H9 (cell line): ENCODE measurements around the gene VPS39. TPM values are rescaled to one million over a fixed set of nuclear protein-coding genes. Genes with fewer than 3 reads are reported as not detected.

Experiments
- DNase-seq: peaks from one replicate; pipeline ENCODE4 v3.0.0-alpha.2; 2017
- H2AFZ ChIP-seq: one replicate; pipeline ENCODE4 v1.6.1; 2013; ENCODE audit warnings: mild to moderate bottlenecking, low read length, control low read depth, moderate library complexity
- H2AK5ac ChIP-seq: 2 replicates; pipeline ENCODE4 v1.6.1; 2013; ENCODE audit warnings: low read length, control low read depth, mixed read lengths; ENCODE audit not compliant: insufficient read length
- H2BK120ac ChIP-seq: one replicate; pipeline ENCODE4 v1.6.1; 2013; ENCODE audit warnings: low read depth, mild to moderate bottlenecking, low read length, control low read depth, inconsistent platforms; ENCODE audit not compliant: poor library complexity, severe bottlenecking
- H2BK12ac ChIP-seq: 2 replicates; pipeline ENCODE4 v1.6.1; 2013; ENCODE audit warnings: low read length, control low read depth, mixed read lengths, low read depth; ENCODE audit not compliant: insufficient read length
- H2BK15ac ChIP-seq: 2 replicates; pipeline ENCODE4 v1.6.1; 2013; ENCODE audit warnings: low read depth, low read length, control low read depth
- H2BK20ac ChIP-seq: one replicate; pipeline ENCODE4 v1.6.1; 2013; ENCODE audit warnings: low read depth, mild to moderate bottlenecking, low read length, control low read depth, inconsistent platforms; ENCODE audit not compliant: poor library complexity, severe bottlenecking
- H2BK5ac ChIP-seq: 2 replicates; pipeline ENCODE4 v1.6.1; 2013; ENCODE audit warnings: low read length, control low read depth, mixed read lengths; ENCODE audit not compliant: insufficient read length
- H3K14ac ChIP-seq: 2 replicates; pipeline ENCODE4 v1.6.1; 2013; ENCODE audit warnings: low read length, control low read depth; ENCODE audit not compliant: insufficient read depth
- H3K18ac ChIP-seq: 2 replicates; pipeline ENCODE4 v1.6.1; 2013; ENCODE audit warnings: low read depth, mild to moderate bottlenecking, mixed read lengths, low read length, control low read depth; ENCODE audit not compliant: insufficient read length
- H3K23ac ChIP-seq: 2 replicates; pipeline ENCODE4 v1.6.1; 2013; ENCODE audit warnings: low read length, control low read depth, mixed read lengths, low read depth; ENCODE audit not compliant: insufficient read length
- H3K23me2 ChIP-seq: 2 replicates; pipeline ENCODE4 v1.6.1; 2013; ENCODE audit warnings: low read depth, mild to moderate bottlenecking, mixed read lengths, low read length, control low read depth; ENCODE audit not compliant: insufficient read length, poor library complexity, severe bottlenecking
- H3K27ac ChIP-seq: 2 replicates; pipeline ENCODE4 v1.5.1; 2013; ENCODE audit warnings: low read length, control low read depth, mixed read lengths, low read depth; ENCODE audit not compliant: insufficient read length
- H3K27me3 ChIP-seq: 2 replicates; pipeline ENCODE4 v1.6.1; 2013; ENCODE audit warnings: low read length, control low read depth, inconsistent platforms; ENCODE audit not compliant: insufficient read depth
- H3K4ac ChIP-seq: 2 replicates; pipeline ENCODE4 v1.6.1; 2013; ENCODE audit warnings: low read depth, mild to moderate bottlenecking, control low read depth, inconsistent platforms, low read length, moderate library complexity
- H3K4me1 ChIP-seq: 2 replicates; pipeline ENCODE4 v1.6.1; 2013; ENCODE audit warnings: low read length, control low read depth, inconsistent platforms; ENCODE audit not compliant: insufficient read depth
- H3K4me2 ChIP-seq: 2 replicates; pipeline ENCODE4 v1.6.1; 2013; ENCODE audit warnings: low read length, control low read depth, mixed read lengths; ENCODE audit not compliant: insufficient read length, insufficient read depth
- H3K56ac ChIP-seq: 2 replicates; pipeline ENCODE4 v1.6.1; 2013; ENCODE audit warnings: low read depth, mild to moderate bottlenecking, mixed read lengths, low read length, control low read depth; ENCODE audit not compliant: insufficient read length
- H3K79me1 ChIP-seq: 2 replicates; pipeline ENCODE4 v1.6.1; 2013; ENCODE audit warnings: low read depth, mild to moderate bottlenecking, moderate library complexity, low read length, control low read depth, inconsistent platforms; ENCODE audit not compliant: insufficient read depth, poor library complexity, severe bottlenecking
- H3K79me2 ChIP-seq: 2 replicates; pipeline ENCODE4 v1.6.1; 2013; ENCODE audit warnings: low read length, control low read depth, inconsistent platforms; ENCODE audit not compliant: insufficient read depth
- H3K9ac ChIP-seq: 2 replicates; pipeline ENCODE4 v1.6.1; 2013; ENCODE audit warnings: low read length, control low read depth, mixed read lengths; ENCODE audit not compliant: insufficient read length; ENCODE audit errors: extremely low read depth
- H3K9me3 ChIP-seq: one replicate; pipeline ENCODE4 v1.6.1; 2013; ENCODE audit warnings: low read depth, low read length, inconsistent platforms; ENCODE audit not compliant: control insufficient read depth
- H3T11ph ChIP-seq: one replicate; pipeline ENCODE4 v1.6.1; 2013; ENCODE audit warnings: mild to moderate bottlenecking, low read length, control low read depth, inconsistent platforms
- H4K20me1 ChIP-seq: one replicate; pipeline ENCODE4 v1.6.1; 2013; ENCODE audit not compliant: control insufficient read depth, insufficient read length, insufficient read depth
- H4K5ac ChIP-seq: 2 replicates; pipeline ENCODE4 v1.6.1; 2013; ENCODE audit warnings: low read depth, mild to moderate bottlenecking, mixed read lengths, low read length, control low read depth; ENCODE audit not compliant: insufficient read length
- H4K8ac ChIP-seq: replicated peaks from 2 replicates; pipeline ENCODE4 v1.6.1; 2013; ENCODE audit warnings: low read length, control low read depth, mixed read lengths, low read depth; ENCODE audit not compliant: insufficient read length
- H4K91ac ChIP-seq: 2 replicates; pipeline ENCODE4 v1.6.1; 2013; ENCODE audit warnings: low read depth, mild to moderate bottlenecking, moderate library complexity, mixed read lengths, low read length, control low read depth; ENCODE audit not compliant: insufficient read length
- H3K27ac Mint-ChIP-seq, 3 experiments: 2 replicates in 2 of 3; 3 replicates in 1 of 3; pipeline ENCODE4 v1.8.0; 2020 to 2021; ENCODE audit warnings: mixed read lengths in 3 of 3, mild to moderate bottlenecking in 1 of 3, moderate library complexity in 1 of 3
- H3K27me3 Mint-ChIP-seq: 2 replicates; pipeline ENCODE4 v1.8.0; 2021; ENCODE audit warnings: low read depth, mild to moderate bottlenecking, moderate library complexity, mixed read lengths
- H3K36me3 Mint-ChIP-seq, 3 experiments: 2 replicates in 2 of 3; 3 replicates in 1 of 3; pipeline ENCODE4 v1.8.0; 2020 to 2021; ENCODE audit warnings: low read depth in 3 of 3, mixed read lengths in 3 of 3; ENCODE audit not compliant: insufficient read depth in 1 of 3
- H3K4me1 Mint-ChIP-seq, 2 experiments: 2 replicates each; pipeline ENCODE4 v1.8.0; 2020; ENCODE audit warnings: mixed read lengths in 2 of 2
- H3K4me3 Mint-ChIP-seq, 2 experiments: 2 replicates in 1 of 2; 3 replicates in 1 of 2; pipeline ENCODE4 v1.8.0; 2020 to 2021; ENCODE audit warnings: mild to moderate bottlenecking in 2 of 2, mixed read lengths in 2 of 2, moderate library complexity in 1 of 2
- H3K9me3 Mint-ChIP-seq, 2 experiments: 2 replicates in 1 of 2; 3 replicates in 1 of 2; pipeline ENCODE4 v1.8.0; 2020; ENCODE audit warnings: mild to moderate bottlenecking in 2 of 2, mixed read lengths in 2 of 2, moderate library complexity in 1 of 2
- WGBS: extraction: QIAGEN DNeasy Blood & Tissue Kit; methylation state at CpG from one replicate; pipeline ENCODE4 v1.1.7; 2013; ENCODE audit warnings: missing lambda C conversion rate, low lambda C conversion rate, mixed read lengths; ENCODE audit not compliant: insufficient read length; ENCODE audit errors: extremely low coverage; 5-methylcytosine and 5-hydroxymethylcytosine counted together
- total RNA-seq: library from RNA; stranded (reverse); gene quantifications from 2 replicates; pipeline ENCODE4 v1.2.1, GENCODE V29; 2021
- TF ChIP-seq, protein P1 (sequence below): fragments of 200-600 bp; sonication (generic); conservative IDR thresholded peaks from 3 replicates; pipeline ENCODE4 v1.8.0; 2021; ENCODE audit warnings: antibody characterized with exemption, mild to moderate bottlenecking

VPS39 gene
- total RNA-seq, 1 experiment from 2014 or later, result 48.6 TPM

DNA sequence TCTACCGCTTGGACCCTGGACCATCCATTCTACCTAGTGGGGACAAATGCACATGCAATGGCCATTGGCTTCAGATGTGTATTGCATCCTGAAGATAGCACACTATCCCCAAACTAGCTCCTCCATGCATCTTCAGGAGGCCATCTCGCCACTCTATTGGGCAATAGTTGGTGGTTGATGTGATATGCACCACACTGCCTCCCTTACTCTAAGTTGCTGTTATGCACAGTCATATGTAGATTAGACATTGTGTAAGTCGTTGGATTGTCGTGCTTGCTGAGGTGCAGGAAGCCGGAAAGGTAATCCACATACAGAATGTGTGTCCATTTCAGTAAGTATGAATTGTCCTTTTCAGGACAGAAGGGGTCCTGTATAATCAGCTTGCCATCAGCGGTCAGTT, 87.1 kb downstream of the VPS39 start:
- no peak for DNase-seq
- H3T11ph ChIP-seq, result no peak overlapping the region
- no peak overlapping the region for H3K27ac ChIP-seq
- no peaks in the 10 kb centered on the region for H3K79me1 ChIP-seq
- no peaks in the 10 kb centered on the region for H4K20me1 ChIP-seq
- no peaks in the 10 kb centered on the region for H3K23me2 ChIP-seq
- H2BK20ac ChIP-seq, result no peak overlapping the region
- no peak overlapping the region for H3K18ac ChIP-seq
- Mint-ChIP-seq H3K27ac (no peak overlapping the region), H3K4me3 (no peak overlapping the region), H3K27me3 (no peaks in the 10 kb centered on the region; the same call in none of the 2 replicates), H3K9me3 (peaks cover 7 to 10% of the 10 kb centered on the region in 2 experiments), H3K4me1 (peaks cover 12 to 13% of the 10 kb centered on the region in 2 experiments), H3K36me3 (peaks cover 0 to 5% (median 0%) of the 10 kb centered on the region in 3 experiments; a peak in 3 of 7 replicates)
- no peak overlapping the region for H3K4ac ChIP-seq
- no peak overlapping the region for H2AFZ ChIP-seq
- H4K5ac ChIP-seq, result no peak overlapping the region
- H4K8ac ChIP-seq, result no peak overlapping the region
- no peaks in the 10 kb centered on the region for H3K4me1 ChIP-seq
- no peak overlapping the region for H3K56ac ChIP-seq
- no peak overlapping the region for H4K91ac ChIP-seq
- H3K9me3 ChIP-seq, result no peaks in the 10 kb centered on the region
- no peak overlapping the region for H2BK15ac ChIP-seq
- H3K14ac ChIP-seq, result no peak overlapping the region
- no peaks in the 10 kb centered on the region for H3K79me2 ChIP-seq
- H3K4me2 ChIP-seq, result no peak overlapping the region
- no CpG with 5 or more reads among the region's 6 CpGs for WGBS
- H2BK5ac ChIP-seq, result no peak overlapping the region
- TF ChIP-seq, protein P1, sequence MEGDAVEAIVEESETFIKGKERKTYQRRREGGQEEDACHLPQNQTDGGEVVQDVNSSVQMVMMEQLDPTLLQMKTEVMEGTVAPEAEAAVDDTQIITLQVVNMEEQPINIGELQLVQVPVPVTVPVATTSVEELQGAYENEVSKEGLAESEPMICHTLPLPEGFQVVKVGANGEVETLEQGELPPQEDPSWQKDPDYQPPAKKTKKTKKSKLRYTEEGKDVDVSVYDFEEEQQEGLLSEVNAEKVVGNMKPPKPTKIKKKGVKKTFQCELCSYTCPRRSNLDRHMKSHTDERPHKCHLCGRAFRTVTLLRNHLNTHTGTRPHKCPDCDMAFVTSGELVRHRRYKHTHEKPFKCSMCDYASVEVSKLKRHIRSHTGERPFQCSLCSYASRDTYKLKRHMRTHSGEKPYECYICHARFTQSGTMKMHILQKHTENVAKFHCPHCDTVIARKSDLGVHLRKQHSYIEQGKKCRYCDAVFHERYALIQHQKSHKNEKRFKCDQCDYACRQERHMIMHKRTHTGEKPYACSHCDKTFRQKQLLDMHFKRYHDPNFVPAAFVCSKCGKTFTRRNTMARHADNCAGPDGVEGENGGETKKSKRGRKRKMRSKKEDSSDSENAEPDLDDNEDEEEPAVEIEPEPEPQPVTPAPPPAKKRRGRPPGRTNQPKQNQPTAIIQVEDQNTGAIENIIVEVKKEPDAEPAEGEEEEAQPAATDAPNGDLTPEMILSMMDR, result no peak
- H2BK120ac ChIP-seq, result no peak overlapping the region
- no peaks in the 10 kb centered on the region for H3K27me3 ChIP-seq
- no peak overlapping the region for H3K9ac ChIP-seq
- H2BK12ac ChIP-seq, result no peak overlapping the region
- no peak overlapping the region for H3K23ac ChIP-seq
- H2AK5ac ChIP-seq, result no peak overlapping the region
